ENCODE data around the gene TICAM2. TPM values are rescaled to one million over a fixed set of nuclear protein-coding genes. Genes with fewer than 3 reads are reported as not detected.
A peak's percentile ranks its signal among the peaks of the same experiment; 100 is the strongest.

Gene TICAM2
- total and polyA plus RNA-seq, 5 experiments from 2014 or later = 1.5 TPM; not detected in 4

GRCh38 chr5:115542651-115543364 is 59.5 kb downstream of the TICAM2 start:
- POLR2A ChIA-PET = interaction anchor here (1.4 to 3.4 kb wide), 4 partner anchors 11 to 298 kb away, joined by 4 to 17 read pairs (median 10); partner anchors contain the start of genes AP3S1, ATG12, CCDC112 and TMED7
- Mint-ChIP-seq H3K4me1 (peaks cover 30 to 70% (median 64%) of the 10 kb centered on the region in 4 donors), H3K9me3 (peaks cover 0 to 11% (median 3%) of the 10 kb centered on the region in 9 donors), H3K27me3 (no peaks in the 10 kb centered on the region), H3K36me3 (peaks cover 7 to 52% (median 24%) of the 10 kb centered on the region in 3 donors), H3K27ac (peak overlapping the region in 6 of 10 donors; percentile 51 to 99 (median 76)), H3K4me3 (peak overlapping the region; percentile 90 to 100 (median 96))
- no peak for ATAC-seq
- DNase-seq = no peak

DNA sequence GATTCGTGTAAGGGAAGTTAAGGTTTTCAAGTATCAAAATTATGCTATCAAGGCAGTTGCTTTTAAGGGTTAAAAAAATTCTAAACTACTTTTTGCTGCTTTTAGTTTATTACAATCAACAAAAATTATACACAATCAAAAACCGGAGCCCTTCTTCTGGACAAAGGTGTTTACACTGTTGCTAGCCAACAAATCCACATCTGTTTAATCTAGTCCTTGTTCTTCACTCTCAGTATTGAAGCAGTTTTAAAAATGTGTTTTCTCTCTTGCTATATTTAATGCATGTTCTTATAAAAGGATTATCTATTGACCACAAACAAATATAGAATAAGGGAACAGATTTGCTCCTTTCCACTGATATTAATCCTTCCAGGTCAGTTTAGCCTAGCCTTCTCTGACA is 60.2 kb downstream of the TICAM2 start:
- Mint-ChIP-seq H3K4me1 (peaks cover 33 to 78% (median 70%) of the 10 kb centered on the region in 4 donors), H3K4me3 (peak overlapping the region; percentile 90 to 100 (median 96)), H3K9me3 (peaks cover 0 to 11% (median 3%) of the 10 kb centered on the region in 9 donors), H3K36me3 (peaks cover 10 to 55% (median 28%) of the 10 kb centered on the region in 3 donors), H3K27me3 (no peaks in the 10 kb centered on the region), H3K27ac (peak overlapping the region in 4 of 10 donors; percentile 46 to 94 (median 76))
- POLR2A ChIA-PET = no interaction called here
- DNase-seq (no peak), ATAC-seq (no peak)

DNA sequence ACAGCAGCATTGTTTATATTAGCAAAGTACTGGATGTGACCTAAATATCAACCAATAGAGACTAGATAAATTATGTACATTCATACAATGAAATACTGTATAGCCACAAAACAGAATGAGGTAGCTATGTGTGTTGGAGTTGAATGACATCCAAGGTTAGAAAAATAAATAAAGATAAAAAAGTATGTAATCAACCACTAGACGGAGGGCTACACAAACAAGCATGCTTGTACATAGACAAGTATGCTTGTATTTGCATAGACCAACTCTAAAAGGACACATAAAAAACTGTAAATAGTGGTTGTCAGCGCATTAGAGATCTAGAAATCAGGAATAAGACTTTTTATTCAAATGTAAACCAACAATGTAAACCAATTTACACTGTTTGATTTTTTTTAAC is 60.7 kb downstream of the TICAM2 start:
- H3K4me1 Mint-ChIP-seq = peaks cover 36 to 82% (median 75%) of the 10 kb centered on the region in 4 donors
- no peaks in the 10 kb centered on the region for H3K27me3 Mint-ChIP-seq
- peaks cover 12 to 59% (median 32%) of the 10 kb centered on the region in 3 donors for H3K36me3 Mint-ChIP-seq
- ATAC-seq = no peak
- no peak overlapping the region for H3K27ac Mint-ChIP-seq
- no peak for DNase-seq
- H3K9me3 Mint-ChIP-seq = peaks cover 0 to 11% (median 3%) of the 10 kb centered on the region in 9 donors
- POLR2A ChIA-PET = no interaction called here
- peak overlapping the region; percentile 34 to 98 (median 96) for H3K4me3 Mint-ChIP-seq

- peaks cover 19 to 73% (median 38%) of the 10 kb centered on the region in 3 donors for H3K36me3 Mint-ChIP-seq
- POLR2A ChIA-PET = no interaction called here
- peaks cover 0 to 4% (median 0%) of the 10 kb centered on the region in 9 donors for H3K9me3 Mint-ChIP-seq
- DNase-seq (no peak), ATAC-seq (no peak)
- H3K4me3 Mint-ChIP-seq = peak overlapping the region in 9 of 10 donors; percentile 4 to 64 (median 43)
- no peaks in the 10 kb centered on the region for H3K27me3 Mint-ChIP-seq
- H3K27ac Mint-ChIP-seq = peak overlapping the region in 1 of 10 donors; percentile 55
- peaks cover 36 to 91% (median 78%) of the 10 kb centered on the region in 4 donors for H3K4me1 Mint-ChIP-seq
Measured at GRCh38 chr5:115535479-115536035, 66.7 kb downstream of the TICAM2 start.

DNA sequence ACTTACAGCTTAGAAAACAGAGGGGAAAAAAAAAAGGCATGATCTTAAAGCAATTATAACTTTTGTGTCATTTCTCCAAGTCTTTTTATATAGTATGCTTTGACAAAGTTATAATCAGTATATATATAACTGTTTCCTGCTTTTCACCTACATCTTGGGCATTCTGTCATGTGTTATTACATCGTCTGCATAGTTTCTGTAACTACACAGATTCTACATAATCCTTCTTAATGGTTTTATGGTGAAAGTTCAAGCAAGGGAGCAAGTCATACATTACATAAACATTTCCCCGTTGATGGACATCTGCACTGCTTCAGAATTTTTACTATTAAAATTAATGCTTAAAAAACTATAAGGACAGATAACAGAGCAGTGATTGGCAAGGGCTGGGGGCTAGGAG is 69.8 kb downstream of the TICAM2 start:
- Mint-ChIP-seq H3K27ac (peak overlapping the region in 2 of 10 donors; percentile 11 to 79), H3K4me3 (no peak overlapping the region), H3K9me3 (peaks cover 0 to 4% (median 0%) of the 10 kb centered on the region in 9 donors), H3K36me3 (peaks cover 19 to 66% (median 24%) of the 10 kb centered on the region in 3 donors), H3K27me3 (no peaks in the 10 kb centered on the region), H3K4me1 (peaks cover 29 to 85% (median 65%) of the 10 kb centered on the region in 4 donors)
- ATAC-seq (no peak), DNase-seq (no peak)
- POLR2A ChIA-PET = interaction anchor here (1.5 kb wide), 1 partner anchor 11 kb away, joined by 4 read pairs; no protein-coding TSS in a partner anchor

DNA sequence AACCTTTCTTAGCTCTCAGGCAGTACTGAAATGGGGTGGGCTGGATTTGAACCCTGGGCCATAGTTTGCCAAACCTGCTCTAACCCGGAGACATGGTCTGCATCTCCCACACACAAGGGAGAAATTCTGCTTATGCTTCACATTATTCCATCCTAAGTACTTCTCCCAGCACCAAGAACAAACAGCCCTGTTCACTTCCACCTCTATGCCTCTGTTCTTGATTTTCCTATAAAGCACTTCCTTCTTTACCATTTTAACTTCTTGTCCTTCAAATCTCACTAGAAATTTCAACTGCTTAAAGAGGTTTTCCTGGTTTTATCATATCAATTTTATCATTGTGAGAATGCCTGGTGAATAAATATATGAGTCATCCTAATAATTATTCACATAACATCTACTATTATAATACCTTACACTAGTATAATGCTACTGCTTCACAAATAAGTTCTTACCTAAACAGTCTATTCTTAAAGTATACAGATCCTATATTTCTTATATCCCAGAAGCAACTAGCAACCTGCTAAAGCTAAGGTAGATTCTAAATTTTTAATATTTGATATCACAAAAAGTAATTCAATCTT is 70.4 kb downstream of the TICAM2 start:
- ATAC-seq = no peak
- Mint-ChIP-seq H3K27me3 (no peaks in the 10 kb centered on the region), H3K4me3 (peak overlapping the region in 6 of 10 donors; percentile 1 to 48 (median 10)), H3K4me1 (peaks cover 23 to 85% (median 61%) of the 10 kb centered on the region in 4 donors), H3K27ac (no peak overlapping the region), H3K36me3 (peaks cover 14 to 63% (median 18%) of the 10 kb centered on the region in 3 donors), H3K9me3 (peaks cover 0 to 4% (median 0%) of the 10 kb centered on the region in 9 donors)
- no peak for DNase-seq
- POLR2A ChIA-PET = interaction anchor here (1.5 kb wide), 1 partner anchor 11 kb away, joined by 4 read pairs; no protein-coding TSS in a partner anchor

DNA sequence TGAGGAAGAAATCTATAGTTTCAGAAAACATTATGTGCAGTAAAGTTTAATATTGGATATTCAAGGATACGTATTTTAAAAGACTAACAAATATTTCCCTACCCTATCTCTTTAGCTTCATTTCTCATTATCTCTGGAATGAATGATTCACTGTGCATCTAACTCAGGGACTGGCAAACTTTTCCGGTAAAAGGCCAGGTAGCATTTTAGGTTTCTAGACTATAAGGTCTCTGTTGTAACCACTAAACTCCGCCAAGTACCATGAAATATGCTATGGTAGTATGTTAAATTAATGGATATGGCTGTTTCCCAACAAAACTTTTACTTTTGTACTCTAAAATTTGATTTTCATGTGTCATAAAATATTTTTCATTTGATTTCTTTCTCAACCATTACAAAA is 70.9 kb downstream of the TICAM2 start:
- Mint-ChIP-seq H3K9me3 (peaks cover 0 to 4% (median 0%) of the 10 kb centered on the region in 9 donors), H3K36me3 (peaks cover 11 to 64% (median 16%) of the 10 kb centered on the region in 3 donors), H3K4me3 (peak overlapping the region in 3 of 10 donors; percentile 5 to 46 (median 15)), H3K4me1 (peaks cover 24 to 84% (median 61%) of the 10 kb centered on the region in 4 donors), H3K27me3 (no peaks in the 10 kb centered on the region), H3K27ac (no peak overlapping the region)
- DNase-seq = no peak
- no peak for ATAC-seq
- POLR2A ChIA-PET = interaction anchor here (1.5 kb wide), 1 partner anchor 12 kb away, joined by 4 read pairs; no protein-coding TSS in a partner anchor

GRCh38 chr5:115530426-115530825 is 71.9 kb downstream of the TICAM2 start:
- DNase-seq = no peak
- H3K27ac Mint-ChIP-seq = no peak overlapping the region
- peaks cover 21 to 77% (median 53%) of the 10 kb centered on the region in 4 donors for H3K4me1 Mint-ChIP-seq
- peaks cover 4 to 62% (median 10%) of the 10 kb centered on the region in 3 donors for H3K36me3 Mint-ChIP-seq
- ATAC-seq = no peak
- POLR2A ChIA-PET = no interaction called here
- peak overlapping the region in 1 of 10 donors; percentile 7 for H3K4me3 Mint-ChIP-seq
- peaks cover 0 to 2% (median 0%) of the 10 kb centered on the region in 9 donors for H3K9me3 Mint-ChIP-seq
- H3K27me3 Mint-ChIP-seq = no peaks in the 10 kb centered on the region

Other genes with a start within 250 kb of the TICAM2 start
- 10 to 100 TPM; 15.3 to 16.4 TPM for gene FEM1C, start 57.7 kb downstream of the TICAM2 start, total RNA-seq
- 1 to 10 TPM; 1.8 to 2.9 (median 1.9) TPM for gene FEM1C, start 57.7 kb downstream of the TICAM2 start, polyA plus RNA-seq
- gene TMED7, start 23.6 kb upstream of the TICAM2 start, total RNA-seq = 10 to 100 TPM; 41.0 to 48.9 TPM
- 10 to 100 TPM; 30.3 to 43.2 (median 37.2) TPM for gene TMED7, start 23.6 kb upstream of the TICAM2 start, polyA plus RNA-seq
- not detected for gene CDO1, start 214.2 kb upstream of the TICAM2 start, total RNA-seq
- not detected for gene CDO1, start 214.2 kb upstream of the TICAM2 start, polyA plus RNA-seq
- gene ATG12, start 239.1 kb upstream of the TICAM2 start, total RNA-seq = 10 to 100 TPM; 71.6 to 80.0 TPM
- 100 to 1,000 TPM in 2 of 3 donors, 10 to 100 TPM in 1; 90.6 to 126 (median 123) TPM for gene ATG12, start 239.1 kb upstream of the TICAM2 start, polyA plus RNA-seq
- gene AP3S1, start 239.5 kb upstream of the TICAM2 start, total RNA-seq = 10 to 100 TPM; 37.8 to 43.1 TPM
- 10 to 100 TPM; 52.1 to 63.4 (median 55.7) TPM for gene AP3S1, start 239.5 kb upstream of the TICAM2 start, polyA plus RNA-seq